GM15510 (cell line): ENCODE results near the gene MAN2A1.

Experiments
- POLR2A ChIP-seq: IDR thresholded peaks from 3 replicates; pipeline ENCODE4 v1.6.1; 2011; ENCODE audit warnings: borderline replicate concordance; ENCODE audit not compliant: insufficient read length; ENCODE audit errors: extremely low read depth

Gene MAN2A1

DNA sequence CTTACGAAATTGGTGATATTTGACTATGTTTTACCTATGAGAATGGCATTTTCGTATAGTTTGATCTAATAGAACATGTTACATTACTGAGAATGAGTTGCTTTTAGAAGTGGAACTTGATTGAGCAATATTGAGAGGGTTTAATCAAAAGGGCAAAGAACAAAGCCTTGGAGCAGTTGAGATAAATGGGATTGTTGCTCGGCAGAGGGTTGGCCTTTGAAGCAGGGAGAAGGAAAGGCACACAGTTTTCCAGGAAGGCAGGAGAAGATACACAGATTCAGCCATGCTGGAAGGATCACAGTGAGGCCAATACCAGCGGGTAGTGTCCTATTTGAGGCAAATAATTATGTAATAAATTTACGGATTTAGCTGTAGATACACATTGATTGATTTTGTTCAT is 19.5 kb downstream of the MAN2A1 start:
- TF ChIP-seq POLR2A, result no peak

GRCh38 chr5:109711673-109712072 is 21.9 kb downstream of the MAN2A1 start:
- no peak for TF ChIP-seq POLR2A

GRCh38 chr5:109713453-109713852 is 23.7 kb downstream of the MAN2A1 start:
- no peak for TF ChIP-seq POLR2A

GRCh38 chr5:109714592-109714991 is 24.9 kb downstream of the MAN2A1 start:
- no peak for TF ChIP-seq POLR2A

DNA sequence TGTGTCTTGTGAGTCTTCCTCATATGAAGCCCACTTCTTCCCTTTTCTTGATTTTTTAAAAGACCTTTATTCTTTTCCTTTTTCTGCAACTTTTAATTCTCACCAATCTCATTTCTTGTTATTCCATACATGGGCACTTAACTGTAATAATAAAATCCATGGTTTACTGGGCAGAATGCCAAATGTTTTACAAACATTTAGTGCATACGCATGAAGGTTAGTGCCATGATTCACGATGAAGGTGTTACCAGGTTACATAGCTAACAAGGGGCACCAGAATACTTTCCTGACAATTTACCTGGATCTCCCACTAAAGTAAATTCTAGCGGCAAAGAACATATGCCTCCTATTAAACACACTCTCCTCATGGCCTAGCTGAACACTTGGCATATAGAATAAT is 28.5 kb downstream of the MAN2A1 start:
- TF ChIP-seq POLR2A, result no peak

DNA sequence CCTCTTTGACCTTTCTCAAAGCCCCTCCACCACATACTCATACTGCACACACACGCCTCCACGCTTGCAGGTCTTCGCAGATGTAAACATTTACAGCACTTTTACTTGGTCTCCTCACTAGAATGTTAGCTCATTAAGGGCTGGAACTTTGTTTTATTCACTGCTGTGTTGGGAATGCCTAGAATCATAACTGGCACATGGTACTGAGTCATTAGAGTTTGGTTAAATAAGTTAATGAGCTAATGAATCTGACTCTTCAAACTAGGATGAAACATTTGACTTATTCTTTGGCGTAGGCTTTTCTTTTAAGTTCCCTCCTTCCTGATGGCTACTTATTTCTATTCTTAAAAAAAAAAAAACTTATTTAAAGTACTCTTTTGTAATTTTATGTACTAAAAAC is 28.9 kb downstream of the MAN2A1 start:
- no peak for TF ChIP-seq POLR2A

DNA sequence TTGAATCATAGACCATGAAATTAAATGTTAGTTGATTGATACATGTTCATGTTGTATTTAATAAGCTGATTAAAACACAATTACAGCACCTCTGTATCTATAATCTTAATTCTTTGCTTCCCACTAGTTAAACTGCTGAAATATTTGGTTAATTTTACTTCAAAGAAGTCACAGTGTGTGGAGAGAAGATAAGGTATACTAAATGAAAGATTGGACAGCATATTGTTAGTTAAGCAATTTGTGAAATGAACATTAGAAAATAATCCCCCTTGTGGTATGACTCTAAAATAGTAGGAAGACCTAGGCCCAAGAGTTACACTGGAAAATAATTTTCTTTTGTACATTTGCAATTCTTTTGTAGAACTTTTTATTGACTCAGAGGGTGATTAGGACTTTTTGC is 30.3 kb downstream of the MAN2A1 start:
- TF ChIP-seq POLR2A, result no peak

- no peak for TF ChIP-seq POLR2A
Measured at GRCh38 chr5:109721741-109722140, 32.0 kb downstream of the MAN2A1 start.

- TF ChIP-seq POLR2A, result no peak
Measured at GRCh38 chr5:109723606-109724005, 33.9 kb downstream of the MAN2A1 start.

GRCh38 chr5:109725135-109725534 is 35.4 kb downstream of the MAN2A1 start:
- no peak for TF ChIP-seq POLR2A

DNA sequence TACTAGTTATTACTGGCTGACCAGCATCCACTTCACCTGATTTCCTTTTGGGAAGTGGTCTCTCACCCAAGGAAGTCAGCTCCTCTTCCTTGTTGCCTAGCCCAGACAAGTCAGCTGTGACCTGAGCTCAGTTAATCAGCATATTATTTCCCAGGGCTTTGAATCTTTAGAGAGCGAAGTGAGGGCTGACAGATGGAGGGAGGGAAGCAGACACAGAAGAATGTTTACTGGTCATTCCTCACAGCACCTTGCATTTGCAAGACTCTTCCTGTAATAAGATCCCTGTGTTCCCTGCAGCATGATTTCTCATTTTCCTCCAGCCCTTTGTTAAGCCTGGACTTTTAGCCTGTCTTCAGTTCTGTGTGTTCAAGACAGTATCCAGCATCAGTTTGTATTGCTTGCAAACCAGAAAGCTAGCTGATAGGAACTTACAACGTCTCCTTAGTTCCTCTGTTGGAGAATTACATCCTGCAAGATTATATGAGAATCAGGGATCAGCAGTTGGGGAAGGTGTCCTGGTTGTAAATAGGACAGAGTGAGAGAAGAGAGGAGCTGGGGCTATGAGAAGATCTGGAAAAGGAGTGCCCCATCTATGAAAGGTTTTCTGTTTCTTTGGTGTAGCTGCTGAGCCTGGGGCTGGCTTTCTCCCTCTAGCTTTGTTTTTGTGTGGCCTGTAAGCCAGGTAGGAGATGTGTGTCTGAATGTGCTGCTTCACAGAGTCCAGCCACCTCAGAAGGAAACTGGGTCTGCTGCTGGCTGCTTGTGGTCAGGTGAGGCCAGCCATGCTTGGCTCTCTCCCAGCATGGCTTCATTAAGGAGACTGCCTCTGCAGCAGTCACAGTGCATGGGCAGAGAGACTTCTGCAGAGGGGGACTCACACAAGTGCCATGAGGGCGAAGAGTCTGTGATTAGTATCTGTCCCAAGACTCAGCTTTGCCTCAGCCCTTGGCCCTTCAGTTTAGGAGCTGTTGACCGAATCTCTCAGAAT is 50.3 kb downstream of the MAN2A1 start:
- no peak for TF ChIP-seq POLR2A

- no peak for TF ChIP-seq POLR2A
Measured at GRCh38 chr5:109740966-109741365, 51.2 kb downstream of the MAN2A1 start.

DNA sequence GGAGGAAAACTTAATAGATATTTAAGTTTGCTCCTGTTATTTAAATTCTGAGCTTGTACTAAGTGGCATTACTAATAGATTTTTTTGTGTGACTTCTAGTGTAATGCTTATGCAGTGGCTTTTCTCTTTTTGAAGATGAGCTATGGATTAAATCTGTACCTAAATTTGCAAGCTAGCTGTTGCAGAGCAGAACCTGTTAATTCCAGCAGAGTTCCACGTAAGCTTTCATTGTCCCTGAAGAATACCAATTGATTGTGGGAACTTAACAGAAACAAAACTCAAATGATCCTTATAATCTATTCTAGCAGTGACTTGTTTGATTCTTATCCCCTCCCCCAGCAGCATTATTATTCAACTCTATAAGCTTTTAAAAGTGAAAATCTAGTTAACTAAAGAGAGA is 51.7 kb downstream of the MAN2A1 start:
- TF ChIP-seq POLR2A, result no peak

GRCh38 chr5:109743041-109743531 is 53.4 kb downstream of the MAN2A1 start:
- TF ChIP-seq POLR2A, result no peak

DNA sequence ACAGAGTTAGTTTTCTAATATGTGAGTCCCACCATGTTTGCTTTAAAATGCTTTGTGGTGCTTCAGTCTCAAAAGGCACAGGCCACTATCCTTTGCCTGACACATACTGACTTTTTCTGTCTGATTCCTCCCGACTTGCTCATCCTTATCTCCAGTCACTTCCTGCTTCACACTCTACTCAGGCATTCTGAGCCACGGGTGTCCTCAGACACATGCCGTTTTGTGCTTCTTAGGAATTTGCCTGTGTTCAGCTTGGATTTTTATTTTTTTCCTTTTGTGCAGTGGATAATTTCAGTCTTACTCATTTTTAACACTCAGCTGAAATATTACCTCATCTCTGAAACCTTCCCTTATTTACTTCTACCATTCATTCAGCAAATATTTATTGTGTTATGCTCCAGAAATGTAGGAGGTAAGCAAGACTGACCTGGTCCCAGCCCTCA is 54.1 kb downstream of the MAN2A1 start:
- no peak for TF ChIP-seq POLR2A

DNA sequence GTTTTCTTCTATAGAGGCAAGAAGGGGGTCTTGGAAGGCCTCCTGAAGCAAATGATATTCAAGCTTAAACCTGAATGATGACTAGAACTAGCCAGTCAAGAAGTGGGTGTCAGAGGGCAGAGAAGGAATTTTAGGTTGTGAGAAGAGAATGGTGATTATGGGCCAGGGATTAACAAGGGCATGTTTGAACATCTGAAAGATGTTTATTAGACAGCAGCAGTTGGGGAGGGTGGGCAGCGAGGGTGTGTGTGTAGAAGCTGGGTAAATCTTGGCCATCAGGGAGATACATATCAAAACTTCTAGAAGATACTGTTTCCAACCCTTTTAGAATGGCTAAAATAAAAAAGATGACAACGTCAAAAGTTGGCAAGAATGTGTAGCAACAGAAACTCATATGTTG is 54.5 kb downstream of the MAN2A1 start:
- TF ChIP-seq POLR2A, result no peak
